PC-3 (cell line): ENCODE results near the gene PITRM1.

Experiments
- CTCF ChIP-seq: fragments of 300-600 bp; sonication (generic); conservative IDR thresholded peaks from 2 replicates; pipeline ENCODE4 v1.5.1; 2017; ENCODE audit warnings: antibody characterized with exemption, low read depth, mild to moderate bottlenecking, low read length
- EZH2 ChIP-seq: fragments of 300-600 bp; sonication (generic); IDR thresholded peaks from one replicate; pipeline ENCODE4 v1.6.1; 2017; ENCODE audit warnings: antibody characterized with exemption, mild to moderate bottlenecking, low read length; ENCODE audit not compliant: unreplicated experiment

GRCh38 chr10:3199488-3199887 is 26.9 kb upstream of the PITRM1 start:
- TF ChIP-seq EZH2 (no peak), CTCF (no peak)
